ENCODE data around the gene GON4L. TPM values are rescaled to one million over a fixed set of nuclear protein-coding genes. Genes with fewer than 3 reads are reported as not detected.

GON4L gene
- total RNA-seq, 1 donor from 2014 or later, result 82.8 TPM

DNA sequence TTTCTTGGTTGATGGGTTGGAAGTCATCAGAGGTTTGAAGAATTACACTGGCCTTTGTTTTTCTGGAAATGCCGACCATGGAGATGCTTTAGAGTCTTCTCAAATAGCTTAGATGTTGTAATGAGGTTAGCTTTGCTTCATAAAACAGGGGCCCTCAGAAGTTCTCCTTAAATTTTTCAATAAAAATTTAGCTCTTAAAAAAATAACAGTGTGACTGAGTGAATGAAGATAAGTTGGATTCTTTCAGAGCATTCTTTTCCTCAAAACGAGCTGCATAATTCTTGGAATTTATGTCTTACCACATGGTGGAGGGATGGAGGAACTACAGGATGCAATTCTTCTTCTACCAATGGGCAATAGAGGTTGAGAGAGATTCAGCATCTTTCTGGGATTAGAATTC lies 25.8 kb upstream of the GON4L start:
- Mint-ChIP-seq H3K4me3 (ENCODE audit: unreplicated experiment) (no peak overlapping the region), H3K27ac (ENCODE audit: unreplicated experiment) (no peak overlapping the region), H3K27me3 (ENCODE audit: unreplicated experiment) (peaks cover 9% of the 10 kb centered on the region), H3K9me3 (ENCODE audit: unreplicated experiment) (peaks cover 15% of the 10 kb centered on the region), H3K36me3 (ENCODE audit: unreplicated experiment) (peaks cover 5% of the 10 kb centered on the region), H3K4me1 (ENCODE audit: low read depth, unreplicated experiment) (peaks cover 4% of the 10 kb centered on the region)
- DNase-seq, result no peak
- TF ChIP-seq, protein P1, sequence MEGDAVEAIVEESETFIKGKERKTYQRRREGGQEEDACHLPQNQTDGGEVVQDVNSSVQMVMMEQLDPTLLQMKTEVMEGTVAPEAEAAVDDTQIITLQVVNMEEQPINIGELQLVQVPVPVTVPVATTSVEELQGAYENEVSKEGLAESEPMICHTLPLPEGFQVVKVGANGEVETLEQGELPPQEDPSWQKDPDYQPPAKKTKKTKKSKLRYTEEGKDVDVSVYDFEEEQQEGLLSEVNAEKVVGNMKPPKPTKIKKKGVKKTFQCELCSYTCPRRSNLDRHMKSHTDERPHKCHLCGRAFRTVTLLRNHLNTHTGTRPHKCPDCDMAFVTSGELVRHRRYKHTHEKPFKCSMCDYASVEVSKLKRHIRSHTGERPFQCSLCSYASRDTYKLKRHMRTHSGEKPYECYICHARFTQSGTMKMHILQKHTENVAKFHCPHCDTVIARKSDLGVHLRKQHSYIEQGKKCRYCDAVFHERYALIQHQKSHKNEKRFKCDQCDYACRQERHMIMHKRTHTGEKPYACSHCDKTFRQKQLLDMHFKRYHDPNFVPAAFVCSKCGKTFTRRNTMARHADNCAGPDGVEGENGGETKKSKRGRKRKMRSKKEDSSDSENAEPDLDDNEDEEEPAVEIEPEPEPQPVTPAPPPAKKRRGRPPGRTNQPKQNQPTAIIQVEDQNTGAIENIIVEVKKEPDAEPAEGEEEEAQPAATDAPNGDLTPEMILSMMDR (IDR thresholded peaks at IDR 0.05; ENCODE audit: partially characterized antibody, unreplicated experiment), result no peak

DNA sequence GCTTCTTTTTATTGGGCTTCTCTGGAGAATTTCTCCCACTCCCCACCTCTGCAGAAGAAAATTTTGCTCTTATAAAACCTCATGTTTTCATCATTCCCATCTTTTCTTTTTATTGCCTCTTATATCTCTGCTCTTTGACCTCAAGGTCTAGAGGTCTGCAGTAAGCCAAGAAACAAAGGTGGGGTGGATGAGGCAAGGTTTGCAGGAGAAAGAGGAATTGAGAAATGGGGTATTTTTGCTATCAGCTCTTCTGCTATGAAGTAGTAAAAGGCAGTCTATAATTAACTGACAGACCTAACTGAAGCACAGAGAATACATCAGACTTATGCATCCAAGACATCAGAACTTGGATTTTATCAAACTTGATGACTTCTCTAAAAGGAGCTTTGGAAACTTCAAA lies 25.2 kb upstream of the GON4L start:
- H3K4me3 Mint-ChIP-seq (ENCODE audit: unreplicated experiment), result no peak overlapping the region
- H3K36me3 Mint-ChIP-seq (ENCODE audit: unreplicated experiment), result peaks cover 5% of the 10 kb centered on the region
- peaks cover 4% of the 10 kb centered on the region for H3K4me1 Mint-ChIP-seq (ENCODE audit: low read depth, unreplicated experiment)
- no peak overlapping the region for H3K27ac Mint-ChIP-seq (ENCODE audit: unreplicated experiment)
- no peak for DNase-seq
- peaks cover 15% of the 10 kb centered on the region for H3K9me3 Mint-ChIP-seq (ENCODE audit: unreplicated experiment)
- H3K27me3 Mint-ChIP-seq (ENCODE audit: unreplicated experiment), result peaks cover 8% of the 10 kb centered on the region
- TF ChIP-seq, protein P1 (IDR thresholded peaks at IDR 0.05; ENCODE audit: partially characterized antibody, unreplicated experiment), result no peak

DNA sequence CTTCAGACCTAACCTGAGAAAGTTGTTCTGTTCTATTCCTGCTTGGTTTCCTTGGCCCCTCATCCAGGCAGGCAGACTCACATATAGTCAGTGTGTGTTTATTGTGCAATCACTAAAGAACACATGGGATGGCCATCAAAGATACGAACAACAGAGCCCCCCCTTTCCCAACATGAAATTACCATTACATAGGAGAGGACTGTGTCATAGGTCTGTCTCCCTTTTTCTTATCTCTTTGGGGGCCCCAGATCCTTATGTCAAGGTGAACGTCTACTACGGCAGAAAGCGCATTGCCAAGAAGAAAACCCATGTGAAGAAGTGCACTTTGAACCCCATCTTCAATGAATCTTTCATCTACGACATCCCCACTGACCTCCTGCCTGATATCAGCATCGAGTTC lies 23.9 kb upstream of the GON4L start:
- peaks cover 8% of the 10 kb centered on the region for H3K27me3 Mint-ChIP-seq (ENCODE audit: unreplicated experiment)

DNA sequence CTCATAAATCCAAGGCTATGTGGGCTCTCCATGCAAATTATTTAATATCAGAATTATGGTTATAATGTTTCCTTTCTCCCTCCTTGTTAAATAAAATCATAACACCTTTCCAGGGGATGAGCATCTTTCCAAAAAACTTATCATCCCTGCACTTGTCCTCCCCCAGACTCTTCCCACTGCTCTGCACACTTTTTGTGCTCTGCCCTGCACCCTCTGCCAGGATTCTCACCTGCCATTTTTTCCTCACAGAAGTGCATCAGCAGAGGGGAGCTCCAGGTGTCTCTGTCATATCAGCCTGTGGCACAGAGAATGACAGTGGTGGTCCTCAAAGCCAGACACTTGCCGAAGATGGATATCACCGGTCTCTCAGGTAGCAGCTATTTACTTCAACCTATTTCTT lies 23.2 kb upstream of the GON4L start:
- Mint-ChIP-seq H3K36me3 (ENCODE audit: unreplicated experiment) (peaks cover 9% of the 10 kb centered on the region), H3K9me3 (ENCODE audit: unreplicated experiment) (peaks cover 15% of the 10 kb centered on the region), H3K4me1 (ENCODE audit: low read depth, unreplicated experiment) (peaks cover 6% of the 10 kb centered on the region), H3K27me3 (ENCODE audit: unreplicated experiment) (peaks cover 8% of the 10 kb centered on the region), H3K4me3 (ENCODE audit: unreplicated experiment) (no peak overlapping the region), H3K27ac (ENCODE audit: unreplicated experiment) (no peak overlapping the region)
- DNase-seq, result no peak
- TF ChIP-seq, protein P1 (IDR thresholded peaks at IDR 0.05; ENCODE audit: partially characterized antibody, unreplicated experiment), result no peak

More for the DNA sequence above, 23.9 kb upstream of the GON4L start:
- Mint-ChIP-seq H3K9me3 (ENCODE audit: unreplicated experiment) (peaks cover 15% of the 10 kb centered on the region), H3K4me1 (ENCODE audit: low read depth, unreplicated experiment) (peaks cover 6% of the 10 kb centered on the region), H3K4me3 (ENCODE audit: unreplicated experiment) (no peak overlapping the region), H3K36me3 (ENCODE audit: unreplicated experiment) (peaks cover 9% of the 10 kb centered on the region), H3K27ac (ENCODE audit: unreplicated experiment) (no peak overlapping the region)
- no peak for DNase-seq
- TF ChIP-seq, protein P1 (IDR thresholded peaks at IDR 0.05; ENCODE audit: partially characterized antibody, unreplicated experiment), result no peak

DNA sequence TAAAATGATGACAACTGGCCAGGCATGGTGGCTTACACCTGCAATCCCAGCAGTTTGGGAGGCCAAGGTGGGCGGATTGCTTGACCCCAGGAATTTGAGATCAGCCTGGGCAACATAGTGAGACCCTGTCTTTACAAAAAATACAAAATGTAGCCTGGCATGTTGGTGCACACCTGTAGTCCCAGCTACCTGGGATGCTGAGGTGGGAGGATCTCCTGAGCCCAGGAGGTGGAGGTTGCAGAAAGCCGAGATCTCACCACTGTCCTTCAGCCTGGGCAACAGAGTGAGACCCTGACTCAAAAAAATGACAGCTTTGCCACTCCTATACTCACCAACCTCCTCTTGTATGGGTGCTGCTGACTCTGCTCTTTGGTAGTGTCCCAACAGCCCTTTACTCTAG lies 20.9 kb upstream of the GON4L start:
- Mint-ChIP-seq H3K27me3 (ENCODE audit: unreplicated experiment) (peaks cover 8% of the 10 kb centered on the region), H3K27ac (ENCODE audit: unreplicated experiment) (no peak overlapping the region), H3K36me3 (ENCODE audit: unreplicated experiment) (peaks cover 9% of the 10 kb centered on the region), H3K9me3 (ENCODE audit: unreplicated experiment) (peaks cover 12% of the 10 kb centered on the region), H3K4me1 (ENCODE audit: low read depth, unreplicated experiment) (peaks cover 6% of the 10 kb centered on the region), H3K4me3 (ENCODE audit: unreplicated experiment) (no peak overlapping the region)
- TF ChIP-seq, protein P1 (IDR thresholded peaks at IDR 0.05; ENCODE audit: partially characterized antibody, unreplicated experiment), result no peak
- DNase-seq, result no peak
